GM12891 (cell line): ENCODE data around the gene SLC13A5.

Source experiments
- POLR2A ChIP-seq: IDR thresholded peaks from 2 replicates; pipeline ENCODE4 v1.6.1; 2011; ENCODE audit warnings: low read depth, low read length, control low read depth
- TAF1 ChIP-seq: IDR thresholded peaks from 2 replicates; pipeline ENCODE4 v1.6.1; 2011; ENCODE audit warnings: low read depth, low read length, control low read depth

DNA sequence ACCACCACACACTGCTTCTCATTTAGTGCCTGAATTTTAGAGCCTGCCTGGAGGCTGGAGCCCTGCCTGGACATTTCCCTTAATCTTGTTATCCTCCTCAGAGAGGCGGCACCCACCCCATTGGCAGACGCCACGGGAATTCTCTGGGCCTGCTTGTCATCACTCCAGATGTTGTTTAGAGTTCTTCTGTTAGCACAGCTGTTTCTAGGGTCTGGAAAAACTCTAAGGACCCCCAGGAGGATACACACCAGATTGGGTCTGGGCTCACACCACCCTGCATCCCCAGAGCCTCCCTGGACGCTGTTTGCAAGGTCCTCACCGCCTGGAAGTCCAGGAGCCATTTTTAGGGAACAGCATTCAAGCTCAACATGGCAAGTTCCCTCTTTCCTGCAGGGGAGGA, 42.1 kb upstream of the SLC13A5 start:
- TF ChIP-seq POLR2A (no peak), TAF1 (no peak)
